Measurements from ENCODE around the gene REV3L.

REV3L gene

DNA sequence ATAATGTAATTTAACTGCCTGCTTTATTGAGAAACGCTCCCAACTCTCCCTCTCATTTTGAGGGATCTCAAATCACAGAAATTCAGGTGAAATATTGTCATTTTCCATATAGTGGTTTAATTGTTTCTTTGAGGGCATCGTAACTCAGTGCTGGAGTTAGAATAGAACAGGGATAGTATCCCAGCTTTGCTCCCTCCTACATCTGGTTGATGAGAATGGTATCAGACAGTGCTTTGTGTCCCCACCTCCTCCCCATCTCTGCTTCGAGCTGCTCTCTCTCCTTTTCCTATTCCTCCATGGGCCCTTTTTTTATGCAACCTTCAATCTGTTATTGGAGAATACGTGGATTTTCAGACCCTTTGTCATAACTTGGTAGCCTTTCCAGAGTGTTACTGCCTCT is 41.2 kb upstream of the REV3L start:
- TF ChIP-seq, protein P1, sequence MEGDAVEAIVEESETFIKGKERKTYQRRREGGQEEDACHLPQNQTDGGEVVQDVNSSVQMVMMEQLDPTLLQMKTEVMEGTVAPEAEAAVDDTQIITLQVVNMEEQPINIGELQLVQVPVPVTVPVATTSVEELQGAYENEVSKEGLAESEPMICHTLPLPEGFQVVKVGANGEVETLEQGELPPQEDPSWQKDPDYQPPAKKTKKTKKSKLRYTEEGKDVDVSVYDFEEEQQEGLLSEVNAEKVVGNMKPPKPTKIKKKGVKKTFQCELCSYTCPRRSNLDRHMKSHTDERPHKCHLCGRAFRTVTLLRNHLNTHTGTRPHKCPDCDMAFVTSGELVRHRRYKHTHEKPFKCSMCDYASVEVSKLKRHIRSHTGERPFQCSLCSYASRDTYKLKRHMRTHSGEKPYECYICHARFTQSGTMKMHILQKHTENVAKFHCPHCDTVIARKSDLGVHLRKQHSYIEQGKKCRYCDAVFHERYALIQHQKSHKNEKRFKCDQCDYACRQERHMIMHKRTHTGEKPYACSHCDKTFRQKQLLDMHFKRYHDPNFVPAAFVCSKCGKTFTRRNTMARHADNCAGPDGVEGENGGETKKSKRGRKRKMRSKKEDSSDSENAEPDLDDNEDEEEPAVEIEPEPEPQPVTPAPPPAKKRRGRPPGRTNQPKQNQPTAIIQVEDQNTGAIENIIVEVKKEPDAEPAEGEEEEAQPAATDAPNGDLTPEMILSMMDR (IDR thresholded peaks at IDR 0.05; ENCODE audit: insufficient read depth, low read depth, low read length, missing control alignments): no peak
- no peak for DNase-seq (ENCODE audit: low read depth)

GRCh38 chr6:111523484-111524167 is 40.6 kb upstream of the REV3L start:
- no peak for DNase-seq (ENCODE audit: low read depth)
- H3K4me3 ChIP-seq (ENCODE audit: low read length): no peak overlapping the region
- TF ChIP-seq, protein P1 (IDR thresholded peaks at IDR 0.05; ENCODE audit: insufficient read depth, low read depth, low read length, missing control alignments): no peak

More for the DNA sequence above, 41.2 kb upstream of the REV3L start:
- H3K4me3 ChIP-seq (ENCODE audit: low read length): no peak overlapping the region

DNA sequence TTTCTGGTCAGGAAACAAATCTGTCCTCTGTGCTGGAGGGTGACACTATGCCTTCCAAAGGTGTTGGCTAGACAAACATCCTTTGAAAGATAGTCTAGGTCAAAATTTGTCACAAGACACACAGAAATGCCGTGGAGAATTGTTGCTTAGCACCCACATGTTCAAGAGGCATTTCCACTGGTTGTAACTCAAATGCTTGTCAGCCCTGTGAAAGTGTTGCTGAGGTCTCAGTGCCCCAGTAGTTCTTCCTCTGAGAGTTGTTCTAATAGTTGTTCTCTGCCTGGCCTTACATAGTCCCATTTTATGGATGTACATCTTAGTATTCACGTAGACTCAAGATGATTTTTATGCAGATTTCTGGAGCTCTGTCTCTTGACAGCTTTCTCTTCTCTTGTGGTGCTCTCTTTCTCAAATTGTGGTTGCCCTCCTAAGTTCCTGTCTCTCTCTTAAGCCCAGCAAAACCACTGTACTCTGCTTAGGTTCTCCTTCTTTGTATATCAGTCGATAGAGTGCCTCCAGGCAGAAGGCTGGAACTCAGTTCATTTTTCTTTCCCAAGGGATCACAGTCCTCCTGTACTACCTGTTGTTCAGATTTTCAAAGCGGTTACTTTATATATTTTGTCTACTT is 39.5 kb upstream of the REV3L start:
- DNase-seq (ENCODE audit: low read depth): no peak
- TF ChIP-seq, protein P1 (IDR thresholded peaks at IDR 0.05; ENCODE audit: insufficient read depth, low read depth, low read length, missing control alignments): no peak
- no peak overlapping the region for H3K4me3 ChIP-seq (ENCODE audit: low read length)

- no peak for DNase-seq (ENCODE audit: low read depth)
- H3K4me3 ChIP-seq (ENCODE audit: low read length): no peak overlapping the region
- TF ChIP-seq, protein P1 (IDR thresholded peaks at IDR 0.05; ENCODE audit: insufficient read depth, low read depth, low read length, missing control alignments): no peak
Measured at GRCh38 chr6:111521497-111522270, 38.7 kb upstream of the REV3L start.

GRCh38 chr6:111520524-111520923 is 37.5 kb upstream of the REV3L start:
- DNase-seq (ENCODE audit: low read depth): no peak
- no peak overlapping the region for H3K4me3 ChIP-seq (ENCODE audit: low read length)
- TF ChIP-seq, protein P1 (IDR thresholded peaks at IDR 0.05; ENCODE audit: insufficient read depth, low read depth, low read length, missing control alignments): no peak

GRCh38 chr6:111517965-111518364 is 34.9 kb upstream of the REV3L start:
- no peak for DNase-seq (ENCODE audit: low read depth)
- TF ChIP-seq, protein P1 (IDR thresholded peaks at IDR 0.05; ENCODE audit: insufficient read depth, low read depth, low read length, missing control alignments): no peak
- H3K4me3 ChIP-seq (ENCODE audit: low read length): no peak overlapping the region

All from epithelial cell of esophagus (primary cell).